Measurements from ENCODE around the gene PTPRE.

GRCh38 chr10:128091636-128092210 lies 184.8 kb downstream of the PTPRE start:
- no peak for TF ChIP-seq POLR2A (IDR thresholded peaks at IDR 0.05)
- TF ChIP-seq, protein P1, sequence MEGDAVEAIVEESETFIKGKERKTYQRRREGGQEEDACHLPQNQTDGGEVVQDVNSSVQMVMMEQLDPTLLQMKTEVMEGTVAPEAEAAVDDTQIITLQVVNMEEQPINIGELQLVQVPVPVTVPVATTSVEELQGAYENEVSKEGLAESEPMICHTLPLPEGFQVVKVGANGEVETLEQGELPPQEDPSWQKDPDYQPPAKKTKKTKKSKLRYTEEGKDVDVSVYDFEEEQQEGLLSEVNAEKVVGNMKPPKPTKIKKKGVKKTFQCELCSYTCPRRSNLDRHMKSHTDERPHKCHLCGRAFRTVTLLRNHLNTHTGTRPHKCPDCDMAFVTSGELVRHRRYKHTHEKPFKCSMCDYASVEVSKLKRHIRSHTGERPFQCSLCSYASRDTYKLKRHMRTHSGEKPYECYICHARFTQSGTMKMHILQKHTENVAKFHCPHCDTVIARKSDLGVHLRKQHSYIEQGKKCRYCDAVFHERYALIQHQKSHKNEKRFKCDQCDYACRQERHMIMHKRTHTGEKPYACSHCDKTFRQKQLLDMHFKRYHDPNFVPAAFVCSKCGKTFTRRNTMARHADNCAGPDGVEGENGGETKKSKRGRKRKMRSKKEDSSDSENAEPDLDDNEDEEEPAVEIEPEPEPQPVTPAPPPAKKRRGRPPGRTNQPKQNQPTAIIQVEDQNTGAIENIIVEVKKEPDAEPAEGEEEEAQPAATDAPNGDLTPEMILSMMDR (IDR thresholded peaks at IDR 0.05), result no peak

Data from upper lobe of left lung (tissue), 4 donors.